Chondrocyte (in vitro differentiated cells): ENCODE results near the gene FBXW5. TPM values are rescaled to one million over a fixed set of nuclear protein-coding genes. Genes with fewer than 3 reads are reported as not detected.

ENCODE experiments used
- DNase-seq: peaks from one replicate; pipeline ENCODE4 v3.0.0; 2021; ENCODE audit warnings: mixed read lengths, low spot score
- H3K27ac Mint-ChIP-seq: one replicate; pipeline ENCODE4 v1.8.0; 2021; ENCODE audit warnings: mild to moderate bottlenecking, moderate library complexity, mixed read lengths; ENCODE audit not compliant: unreplicated experiment
- H3K27me3 Mint-ChIP-seq: 2 replicates; pipeline ENCODE4 v1.8.0; 2021; ENCODE audit warnings: low read depth, mixed read lengths
- H3K36me3 Mint-ChIP-seq: 2 replicates; pipeline ENCODE4 v1.8.0; 2021; ENCODE audit warnings: low read depth, mixed read lengths
- H3K4me1 Mint-ChIP-seq: 2 replicates; pipeline ENCODE4 v1.8.0; 2021; ENCODE audit warnings: low read depth, mild to moderate bottlenecking, mixed read lengths
- H3K4me3 Mint-ChIP-seq: one replicate; pipeline ENCODE4 v1.8.0; 2021; ENCODE audit warnings: mild to moderate bottlenecking, moderate library complexity, mixed read lengths; ENCODE audit not compliant: unreplicated experiment
- H3K9me3 Mint-ChIP-seq: 2 replicates; pipeline ENCODE4 v1.8.0; 2021; ENCODE audit warnings: low read depth, mixed read lengths
- CTCF ChIP-seq: fragments of 200-600 bp; sonication (generic); IDR thresholded peaks from 2 replicates; pipeline ENCODE4 v1.5.0; 2021; ENCODE audit warnings: antibody characterized with exemption, mild to moderate bottlenecking, moderate library complexity
- total RNA-seq: library from RNA; stranded (reverse); gene quantifications from 3 replicates; pipeline ENCODE4 v1.2.1, GENCODE V29; 2021

The FBXW5 gene
- total RNA-seq, 1 donor from 2014 or later, result 87.5 TPM

GRCh38 chr9:136962701-136963248 is 18.2 kb upstream of the FBXW5 start:
- Mint-ChIP-seq H3K36me3 (no peaks in the 10 kb centered on the region), H3K9me3 (no peaks in the 10 kb centered on the region), H3K4me1 (peaks cover 4% of the 10 kb centered on the region), H3K27ac (no peak overlapping the region), H3K4me3 (no peak overlapping the region), H3K27me3 (peaks cover 3% of the 10 kb centered on the region)
- no peak for TF ChIP-seq CTCF
- no peak for DNase-seq

- Mint-ChIP-seq H3K9me3 (no peaks in the 10 kb centered on the region), H3K4me1 (peaks cover 4% of the 10 kb centered on the region), H3K27me3 (peaks cover 3% of the 10 kb centered on the region), H3K36me3 (no peaks in the 10 kb centered on the region), H3K27ac (no peak overlapping the region), H3K4me3 (no peak overlapping the region)
- DNase-seq, result no peak
- TF ChIP-seq CTCF, result no peak
Observed at GRCh38 chr9:136962163-136962562, 17.6 kb upstream of the FBXW5 start.

GRCh38 chr9:136961279-136962065 is 16.9 kb upstream of the FBXW5 start:
- Mint-ChIP-seq H3K9me3 (peaks cover 3% of the 10 kb centered on the region), H3K4me3 (no peak overlapping the region), H3K27me3 (peaks cover 3% of the 10 kb centered on the region), H3K36me3 (no peaks in the 10 kb centered on the region), H3K4me1 (peaks cover 4% of the 10 kb centered on the region), H3K27ac (no peak overlapping the region)
- TF ChIP-seq CTCF, result no peak
- DNase-seq, result no peak

GRCh38 chr9:136960938-136961275 is 16.4 kb upstream of the FBXW5 start:
- H3K27me3 Mint-ChIP-seq, result peaks cover 2% of the 10 kb centered on the region
- no peak overlapping the region for H3K4me3 Mint-ChIP-seq
- no peak overlapping the region for H3K27ac Mint-ChIP-seq
- TF ChIP-seq CTCF, result no peak
- no peaks in the 10 kb centered on the region for H3K4me1 Mint-ChIP-seq
- DNase-seq, result no peak
- peaks cover 3% of the 10 kb centered on the region for H3K9me3 Mint-ChIP-seq
- no peaks in the 10 kb centered on the region for H3K36me3 Mint-ChIP-seq

GRCh38 chr9:136960212-136960937 is 15.8 kb upstream of the FBXW5 start:
- Mint-ChIP-seq H3K9me3 (peaks cover 3% of the 10 kb centered on the region), H3K36me3 (no peaks in the 10 kb centered on the region), H3K4me3 (no peak overlapping the region), H3K27me3 (no peaks in the 10 kb centered on the region), H3K4me1 (no peaks in the 10 kb centered on the region), H3K27ac (no peak overlapping the region)
- no peak for TF ChIP-seq CTCF
- no peak for DNase-seq
